ENCODE results near the gene CTSC. TPM values are rescaled to one million over a fixed set of nuclear protein-coding genes. Genes with fewer than 3 reads are reported as not detected.

CTSC gene
- total RNA-seq, 4 donors from 2014 or later: 14.2 to 78.6 (median 47.9) TPM

- no peak overlapping the region for H3K4me3 ChIP-seq
- H3K9me3 ChIP-seq: no peaks in the 10 kb centered on the region
- no peak overlapping the region for H3K27ac ChIP-seq
- no peak for TF ChIP-seq POLR2AphosphoS5 (IDR thresholded peaks at IDR 0.05)
- no peak for TF ChIP-seq CTCF (IDR thresholded peaks at IDR 0.05)
- TF ChIP-seq EP300 (IDR thresholded peaks at IDR 0.05): no peak
- no peak for TF ChIP-seq POLR2A (IDR thresholded peaks at IDR 0.05)
- WGBS, 2 donors (ENCODE audit: low coverage in 1 of 2): 87 to 92% methylated on average over 2 to 3 of the region's 5 CpGs
- no peaks in the 10 kb centered on the region for H3K4me1 ChIP-seq
- no peaks in the 10 kb centered on the region for H3K27me3 ChIP-seq
- no peak for ATAC-seq
- H3K36me3 ChIP-seq: no peaks in the 10 kb centered on the region
These were observed 21.5 kb downstream of the CTSC start for GRCh38 chr11:88315981-88316441.

- Histone ChIP-seq H3K4me1 (no peaks in the 10 kb centered on the region), H3K4me3 (no peak overlapping the region), H3K9me3 (no peaks in the 10 kb centered on the region), H3K27ac (no peak overlapping the region), H3K27me3 (no peaks in the 10 kb centered on the region), H3K36me3 (no peaks in the 10 kb centered on the region)
- no peak for ATAC-seq
- WGBS, 2 donors (ENCODE audit: low coverage in 1 of 2): 100% methylated on average over 1 to 2 of the region's 2 CpGs
- TF ChIP-seq CTCF (IDR thresholded peaks at IDR 0.05) (no peak), POLR2AphosphoS5 (IDR thresholded peaks at IDR 0.05) (no peak), EP300 (IDR thresholded peaks at IDR 0.05) (no peak), POLR2A (IDR thresholded peaks at IDR 0.05) (no peak)
These were observed 22.5 kb downstream of the CTSC start for GRCh38 chr11:88315015-88315414.

- H3K27me3 ChIP-seq: no peaks in the 10 kb centered on the region
- no peak overlapping the region for H3K4me3 ChIP-seq
- no peaks in the 10 kb centered on the region for H3K4me1 ChIP-seq
- TF ChIP-seq EP300 (IDR thresholded peaks at IDR 0.05) (no peak), POLR2AphosphoS5 (IDR thresholded peaks at IDR 0.05) (no peak), POLR2A (IDR thresholded peaks at IDR 0.05) (no peak), CTCF (IDR thresholded peaks at IDR 0.05) (no peak)
- no peak overlapping the region for H3K27ac ChIP-seq
- H3K36me3 ChIP-seq: no peaks in the 10 kb centered on the region
- WGBS, 2 donors (ENCODE audit: low coverage in 1 of 2): 90 to 95% methylated on average over 2 of the region's 2 CpGs
- ATAC-seq: no peak
- H3K9me3 ChIP-seq: no peaks in the 10 kb centered on the region
These were observed 24.1 kb downstream of the CTSC start for GRCh38 chr11:88313441-88313840.

- Histone ChIP-seq H3K27me3 (no peaks in the 10 kb centered on the region), H3K4me3 (no peak overlapping the region), H3K9me3 (no peaks in the 10 kb centered on the region), H3K4me1 (no peaks in the 10 kb centered on the region), H3K36me3 (no peaks in the 10 kb centered on the region), H3K27ac (no peak overlapping the region)
- 0% methylated on average over 1 of the region's 1 CpG for WGBS, 2 donors (ENCODE audit: low coverage in 1 of 2)
- no peak for ATAC-seq
- no peak for TF ChIP-seq POLR2AphosphoS5 (IDR thresholded peaks at IDR 0.05)
- TF ChIP-seq EP300 (IDR thresholded peaks at IDR 0.05): no peak
- no peak for TF ChIP-seq POLR2A (IDR thresholded peaks at IDR 0.05)
- no peak for TF ChIP-seq CTCF (IDR thresholded peaks at IDR 0.05)
These were observed 24.9 kb downstream of the CTSC start for GRCh38 chr11:88312628-88313027.

- TF ChIP-seq CTCF (IDR thresholded peaks at IDR 0.05) (no peak), POLR2AphosphoS5 (IDR thresholded peaks at IDR 0.05) (no peak), EP300 (IDR thresholded peaks at IDR 0.05) (no peak), POLR2A (IDR thresholded peaks at IDR 0.05) (no peak)
- no peak overlapping the region for H3K4me3 ChIP-seq
- no peaks in the 10 kb centered on the region for H3K9me3 ChIP-seq
- 35 to 45% methylated on average over 1 of the region's 1 CpG for WGBS, 2 donors (ENCODE audit: low coverage in 1 of 2)
- no peaks in the 10 kb centered on the region for H3K27me3 ChIP-seq
- H3K36me3 ChIP-seq: peaks cover 0 to 12% of the 10 kb centered on the region in 2 donors
- H3K4me1 ChIP-seq: no peaks in the 10 kb centered on the region
- ATAC-seq: no peak
- no peak overlapping the region for H3K27ac ChIP-seq
These were observed 27.3 kb downstream of the CTSC start for GRCh38 chr11:88310246-88310645.

All from gastroesophageal sphincter (tissue), 4 donors.